HG02973 (cell line): Measurements from ENCODE around the gene CFAP47.
"Not testable (repeated sequence)": the region's sequence is repeated elsewhere in the genome, so short reads cannot be mapped to it uniquely, and the experiment has no call there.

Experiments
- ATAC-seq: cut with Tn5 transposase; IDR thresholded peaks from one replicate; pipeline ENCODE4 v1.9.1; 2021; ENCODE audit warnings: moderate library complexity; ENCODE audit not compliant: unreplicated experiment

CFAP47 gene, protein sequence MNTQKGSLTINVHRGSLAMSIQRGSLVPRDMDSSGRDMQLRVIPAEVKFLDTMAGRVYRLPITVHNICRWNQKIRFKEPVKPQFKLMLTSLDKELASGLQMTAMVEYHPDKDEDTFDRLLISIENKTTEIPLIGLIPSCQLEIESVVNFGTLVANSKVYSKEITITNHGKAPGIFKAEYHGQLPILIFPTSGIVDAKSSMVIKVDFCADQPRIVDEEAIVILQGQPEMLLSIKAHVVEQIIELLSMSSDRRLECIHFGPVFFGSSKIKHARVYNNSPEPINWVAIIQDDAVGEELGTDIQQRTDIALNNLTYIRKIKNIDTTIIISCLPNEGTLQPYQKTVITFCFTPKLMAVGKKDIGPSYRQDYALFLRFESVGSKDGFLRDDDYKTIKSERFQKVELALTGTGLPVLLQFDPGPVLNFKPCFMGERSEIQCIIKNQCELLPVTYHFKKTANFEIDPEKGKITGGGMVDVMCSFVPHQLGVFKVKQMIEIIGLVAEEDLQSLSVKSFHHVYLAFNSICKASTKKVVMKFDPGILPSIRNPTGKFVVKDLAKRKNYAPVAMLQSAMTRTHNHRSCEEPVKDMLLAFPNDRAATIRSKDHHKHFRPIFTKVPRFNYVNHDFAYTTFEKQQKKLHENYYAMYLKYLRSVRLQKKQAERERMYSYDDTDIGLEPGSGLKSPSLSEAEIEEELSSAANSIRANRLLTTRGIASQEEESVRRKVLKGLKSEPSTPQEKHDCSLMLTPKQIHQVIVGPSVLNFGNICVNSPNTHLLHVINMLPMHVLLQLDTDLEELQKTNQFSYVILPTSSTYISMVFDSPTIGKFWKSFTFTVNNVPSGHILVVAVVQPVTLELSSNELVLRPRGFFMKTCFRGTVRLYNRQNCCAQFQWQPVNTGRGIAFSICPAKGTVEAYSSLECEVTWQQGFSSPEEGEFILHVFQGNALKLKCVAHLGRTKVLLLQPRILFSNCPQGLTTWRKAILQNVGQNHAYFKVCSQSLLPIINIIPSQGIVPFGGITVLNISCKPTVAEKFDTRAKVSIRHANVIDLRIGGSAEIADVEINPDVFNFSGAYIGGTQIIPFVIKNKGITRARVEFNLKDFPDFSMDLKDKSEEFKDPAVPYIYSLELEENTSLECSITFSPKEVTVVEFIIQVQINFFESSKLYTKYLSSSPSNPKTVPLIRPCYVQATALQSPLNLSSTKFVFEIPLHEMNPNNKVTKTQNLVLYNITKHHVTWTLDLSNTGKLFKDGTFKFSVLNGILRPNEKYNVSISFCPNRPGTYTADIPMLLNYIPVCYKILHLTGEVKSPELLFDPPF (N-terminal part only)

DNA sequence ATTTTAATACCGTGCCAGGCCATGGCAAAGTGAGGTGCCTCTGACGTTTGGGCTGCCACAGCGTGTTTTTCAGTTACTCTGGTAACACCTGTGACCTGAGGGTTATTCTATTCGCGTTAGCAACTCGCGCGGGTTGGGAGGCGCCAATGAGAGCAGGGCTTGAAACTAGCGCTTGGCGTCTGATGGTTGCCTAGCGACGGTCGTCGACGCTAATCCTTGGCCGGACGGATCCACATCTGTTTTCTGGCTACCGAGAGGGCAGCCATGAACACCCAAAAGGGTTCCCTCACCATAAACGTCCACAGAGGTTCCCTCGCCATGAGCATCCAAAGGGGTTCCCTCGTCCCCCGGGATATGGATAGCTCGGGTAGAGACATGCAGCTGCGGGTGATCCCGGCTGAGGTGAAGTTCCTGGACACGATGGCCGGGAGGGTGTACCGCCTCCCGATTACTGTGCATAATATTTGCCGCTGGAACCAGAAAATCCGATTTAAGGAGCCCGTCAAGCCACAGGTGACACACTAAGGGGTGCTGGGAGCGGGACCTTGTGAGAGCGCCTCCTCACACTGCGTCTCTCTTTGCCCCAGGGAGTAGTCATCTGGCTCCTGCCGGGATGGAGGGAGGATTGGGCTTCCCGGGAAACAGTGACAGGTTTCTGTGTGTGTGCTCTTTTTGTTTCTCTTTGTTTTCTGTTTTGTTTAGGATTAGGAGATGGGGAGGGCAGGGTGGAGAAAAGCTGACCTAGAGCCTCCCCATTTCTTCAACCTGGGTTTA lies at the start of gene CFAP47:
TSS of gene CFAP47 (plus strand) at position 199 of the 774 bp plus-strand sequence. CDS start at position 265, 66 bp downstream.
- ATAC-seq, result no peak

DNA sequence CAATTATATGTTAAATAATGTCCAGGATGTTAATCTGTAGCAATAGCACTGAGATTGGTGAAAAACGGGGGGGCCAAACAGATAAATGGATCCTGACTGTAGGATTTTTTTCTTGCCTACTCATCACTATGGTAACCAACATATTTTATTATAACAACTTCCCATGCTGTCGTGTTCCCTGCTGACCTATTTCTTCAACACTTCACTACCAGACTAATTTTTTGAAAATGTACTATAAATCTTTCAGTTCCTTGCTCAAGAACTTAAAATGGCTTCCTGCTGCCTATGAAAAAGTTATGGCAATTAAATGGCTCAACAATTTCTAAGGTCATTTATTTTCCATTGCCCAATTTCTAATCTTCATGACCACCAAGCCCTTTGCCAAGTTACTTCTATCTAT lies 38.9 kb upstream of the CFAP47 start:
- ATAC-seq, result no peak

GRCh38 chrX:35886135-35886534 lies 33.4 kb upstream of the CFAP47 start:
- no peak for ATAC-seq

- ATAC-seq, result no peak
Observed at GRCh38 chrX:35890699-35891098, 28.8 kb upstream of the CFAP47 start.

GRCh38 chrX:35986816-35987215 lies 67.3 kb downstream of the CFAP47 start:
- not testable (repeated sequence) for ATAC-seq

- ATAC-seq, result no peak
Observed at GRCh38 chrX:36007207-36007606, 87.7 kb downstream of the CFAP47 start.

DNA sequence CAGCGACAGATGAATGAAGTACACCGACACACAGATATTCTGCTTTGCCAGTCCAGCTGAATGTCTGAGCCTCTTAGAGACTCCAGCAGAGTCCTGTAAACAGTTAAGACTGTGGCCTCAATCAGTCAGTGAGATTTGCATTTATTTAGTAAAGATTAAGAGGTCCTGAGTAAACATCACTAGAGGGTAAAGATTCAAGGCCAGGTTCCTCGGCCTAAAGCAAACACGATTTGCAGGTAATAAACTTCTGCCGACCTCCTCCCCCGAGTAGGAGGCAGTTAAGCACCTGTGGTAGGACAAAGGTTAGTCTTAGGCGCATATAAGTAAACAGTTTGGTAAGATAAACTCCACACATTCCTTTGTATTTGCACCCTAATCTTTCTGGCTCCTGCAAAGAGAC lies 99.6 kb downstream of the CFAP47 start:
- no peak for ATAC-seq

DNA sequence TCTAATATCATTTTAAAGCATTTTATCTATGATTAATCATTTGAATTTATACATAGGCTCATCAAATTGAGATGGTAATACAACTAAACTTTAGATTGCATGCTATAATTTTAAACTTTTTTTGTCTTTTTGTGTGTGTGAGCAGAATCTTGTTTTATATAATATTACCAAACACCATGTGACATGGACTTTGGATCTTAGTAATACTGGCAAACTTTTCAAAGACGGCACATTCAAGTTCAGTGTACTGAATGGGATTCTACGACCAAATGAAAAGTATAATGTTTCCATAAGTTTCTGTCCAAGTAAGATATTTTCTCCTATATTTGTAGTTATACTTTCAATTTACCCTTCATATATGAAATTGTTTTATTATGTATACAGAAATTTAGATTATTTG lies 116.0 kb downstream of the CFAP47 start:
- no peak for ATAC-seq

DNA sequence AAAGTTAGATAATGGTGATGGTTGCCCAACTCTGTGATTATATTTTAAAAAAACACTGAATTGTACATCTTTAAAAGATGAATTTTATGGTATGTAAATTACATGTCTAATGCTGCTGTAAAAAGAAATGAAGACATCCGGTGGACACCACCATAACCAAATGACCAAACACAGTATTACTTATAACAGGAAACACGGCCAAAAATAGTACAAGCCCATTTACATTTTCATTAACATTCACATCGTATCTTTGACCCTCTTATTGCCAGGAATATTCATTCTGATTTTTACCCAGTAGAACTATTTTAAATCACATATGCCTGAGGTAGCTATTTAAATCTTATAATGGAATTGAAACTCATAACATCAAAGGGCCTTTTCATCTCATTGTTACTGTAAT lies 143.2 kb downstream of the CFAP47 start:
- no peak for ATAC-seq

DNA sequence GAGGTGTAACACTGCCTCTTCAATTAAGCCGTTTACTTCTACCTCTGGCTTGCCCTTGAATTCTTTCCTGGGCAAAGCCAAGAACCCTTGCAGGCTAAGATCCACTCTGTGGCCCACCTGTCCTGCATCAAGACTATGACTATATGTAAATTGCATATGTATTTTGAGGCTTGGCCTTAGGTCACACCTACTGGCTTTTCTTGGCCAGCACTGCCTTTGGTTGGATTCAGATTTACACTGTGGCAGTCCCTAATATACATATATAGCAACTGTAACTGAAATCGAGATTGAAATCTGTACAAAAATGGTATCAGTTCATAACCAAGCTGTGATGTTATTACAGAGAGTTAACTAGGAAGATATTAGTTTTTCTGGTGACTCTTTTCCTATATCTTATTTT lies 151.5 kb downstream of the CFAP47 start:
- ATAC-seq, result no peak

DNA sequence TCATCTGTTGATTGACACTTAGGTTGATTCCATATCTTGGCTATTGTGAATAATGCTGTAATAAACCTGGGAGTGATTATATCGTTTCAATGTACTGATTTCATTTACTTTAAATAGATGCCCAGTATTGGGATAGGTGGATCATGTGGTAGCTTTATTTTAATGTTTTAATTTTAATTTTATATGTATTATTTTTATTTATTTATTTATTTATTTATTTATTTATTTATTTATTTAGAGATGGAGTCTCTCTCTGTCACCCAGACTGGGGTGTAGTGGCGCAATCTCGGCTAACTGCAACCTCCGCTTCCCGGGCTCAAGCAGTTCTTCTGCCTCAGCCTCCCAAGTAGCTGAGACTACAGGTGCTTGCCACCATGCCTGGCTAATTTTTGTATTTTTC lies 155.5 kb downstream of the CFAP47 start:
- not testable (repeated sequence) for ATAC-seq

GRCh38 chrX:36083256-36083655 lies 163.7 kb downstream of the CFAP47 start:
- no peak for ATAC-seq

DNA sequence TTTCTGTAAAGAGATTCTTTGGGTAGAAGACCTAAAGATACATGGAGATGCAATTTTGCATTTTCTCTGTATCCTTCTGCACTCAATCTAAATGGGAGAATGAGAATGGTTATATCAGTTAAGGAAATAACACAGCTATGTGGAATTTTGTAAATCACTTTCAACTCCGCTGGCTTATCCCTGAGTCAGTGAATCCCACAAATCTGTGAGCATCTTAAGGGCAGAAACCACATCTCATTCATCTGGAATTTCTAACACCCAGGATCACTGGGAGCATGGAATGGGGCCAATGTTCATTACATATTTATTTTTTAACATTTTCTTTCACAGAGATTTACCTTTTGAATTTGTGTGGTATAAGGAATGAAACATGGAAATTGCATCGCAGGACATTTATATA lies 167.8 kb downstream of the CFAP47 start:
- no peak for ATAC-seq

DNA sequence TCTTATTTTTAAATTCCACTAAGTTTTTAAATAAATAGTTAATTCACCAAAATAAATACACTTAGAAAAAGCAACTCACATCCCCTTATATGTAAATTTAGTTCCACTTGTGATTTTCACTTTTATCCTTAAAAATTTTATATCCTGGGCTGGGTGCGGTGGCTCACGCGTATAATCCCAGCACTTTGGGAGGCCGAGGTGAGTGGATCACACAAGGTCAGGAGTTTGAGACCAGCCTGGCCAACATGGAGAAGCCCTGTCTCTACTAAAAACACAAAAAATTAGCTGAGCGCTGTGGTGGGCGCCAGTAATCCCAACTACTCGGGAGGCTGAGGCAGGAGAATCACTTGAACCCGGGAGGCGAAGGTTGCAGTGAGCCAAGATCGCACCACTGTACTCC lies 169.4 kb downstream of the CFAP47 start:
- ATAC-seq, result not testable (repeated sequence)

GRCh38 chrX:36102425-36102824 lies 182.9 kb downstream of the CFAP47 start:
- ATAC-seq, result no peak

DNA sequence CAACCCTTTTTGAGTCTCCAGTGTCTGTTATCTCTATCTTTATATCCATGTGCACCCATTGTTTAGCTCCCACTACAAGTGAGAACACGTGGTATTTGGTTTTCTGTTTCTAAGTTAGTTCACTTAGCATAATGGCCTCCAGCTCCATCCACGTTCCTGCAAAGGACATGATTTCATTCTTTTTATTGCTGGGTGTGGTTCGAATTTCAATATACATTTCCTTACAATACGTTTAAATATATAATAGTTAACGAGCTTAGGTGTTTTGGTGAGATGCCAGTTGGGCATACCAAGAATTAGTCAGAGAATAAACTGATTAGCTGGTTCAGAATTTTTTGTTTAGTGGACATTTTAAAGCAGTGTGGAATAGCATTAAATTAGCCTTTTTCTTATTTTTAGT lies 196.7 kb downstream of the CFAP47 start:
- no peak for ATAC-seq

DNA sequence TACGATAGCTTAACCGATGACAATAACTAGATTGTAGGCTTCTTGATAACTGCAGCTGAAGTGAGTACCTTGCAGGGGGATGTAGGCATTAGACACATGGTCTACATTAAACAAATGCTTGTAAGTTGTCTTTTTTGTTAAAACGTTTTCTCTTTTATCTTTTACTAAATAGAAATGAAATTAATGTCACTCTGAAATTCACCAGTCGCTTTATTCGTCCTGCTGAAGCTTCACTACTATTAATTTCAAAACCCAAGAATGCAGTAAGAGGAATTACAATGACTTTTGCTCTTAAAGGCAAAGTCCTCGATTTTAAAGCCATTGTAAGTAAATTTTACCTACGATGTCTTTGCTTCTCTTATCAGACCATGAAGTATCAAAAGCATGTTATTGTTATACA lies 239.7 kb downstream of the CFAP47 start:
- no peak for ATAC-seq

- no peak for ATAC-seq
Observed at GRCh38 chrX:36160081-36160480, 240.5 kb downstream of the CFAP47 start.

DNA sequence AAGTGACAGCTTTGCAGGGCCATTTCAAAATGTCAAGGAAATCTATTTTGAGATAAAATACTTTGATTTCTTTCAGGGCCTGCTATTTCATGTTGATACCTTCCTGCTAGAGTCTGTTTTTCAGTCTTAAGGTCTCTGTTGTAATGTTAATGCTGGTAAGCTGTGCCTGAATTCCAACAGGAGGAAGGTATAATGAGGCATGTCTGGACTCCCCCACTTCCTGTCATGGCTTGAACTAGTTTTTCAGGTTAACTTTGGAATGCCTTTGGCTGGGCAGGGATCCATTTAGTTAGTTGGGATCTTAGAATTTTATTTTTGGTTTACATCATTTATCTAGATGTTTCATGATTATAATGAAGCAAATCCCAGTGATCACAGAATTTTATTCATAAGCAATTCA lies 279.0 kb downstream of the CFAP47 start:
- no peak for ATAC-seq

DNA sequence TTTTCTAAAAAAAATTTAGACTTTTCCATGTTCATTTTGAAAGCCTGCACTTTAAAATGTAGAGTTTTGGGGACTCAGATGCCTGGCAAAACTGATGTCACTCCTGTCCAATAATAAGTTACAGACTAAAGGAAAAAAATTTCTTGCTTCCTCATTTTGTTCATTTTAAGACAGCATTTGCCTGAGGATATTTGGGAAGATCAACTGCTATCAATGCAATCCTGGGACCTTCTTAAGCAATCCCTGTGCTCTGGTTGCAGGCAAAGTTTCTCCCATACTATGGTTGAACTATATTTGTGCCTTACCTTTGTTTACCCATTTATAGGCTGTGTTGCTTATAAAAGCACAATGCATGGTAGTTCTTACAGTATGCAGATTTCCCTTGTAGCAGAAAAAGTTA lies 280.4 kb downstream of the CFAP47 start:
- ATAC-seq, result no peak
